Measurements from ENCODE around the gene SAMD9L. TPM values are rescaled to one million over a fixed set of nuclear protein-coding genes. Genes with fewer than 3 reads are reported as not detected.

The SAMD9L gene
- polyA plus RNA-seq, 1 donor (not counting 4 experiments of a cell fraction or from before 2014, with no cell fraction given) = 6.5 TPM

DNA sequence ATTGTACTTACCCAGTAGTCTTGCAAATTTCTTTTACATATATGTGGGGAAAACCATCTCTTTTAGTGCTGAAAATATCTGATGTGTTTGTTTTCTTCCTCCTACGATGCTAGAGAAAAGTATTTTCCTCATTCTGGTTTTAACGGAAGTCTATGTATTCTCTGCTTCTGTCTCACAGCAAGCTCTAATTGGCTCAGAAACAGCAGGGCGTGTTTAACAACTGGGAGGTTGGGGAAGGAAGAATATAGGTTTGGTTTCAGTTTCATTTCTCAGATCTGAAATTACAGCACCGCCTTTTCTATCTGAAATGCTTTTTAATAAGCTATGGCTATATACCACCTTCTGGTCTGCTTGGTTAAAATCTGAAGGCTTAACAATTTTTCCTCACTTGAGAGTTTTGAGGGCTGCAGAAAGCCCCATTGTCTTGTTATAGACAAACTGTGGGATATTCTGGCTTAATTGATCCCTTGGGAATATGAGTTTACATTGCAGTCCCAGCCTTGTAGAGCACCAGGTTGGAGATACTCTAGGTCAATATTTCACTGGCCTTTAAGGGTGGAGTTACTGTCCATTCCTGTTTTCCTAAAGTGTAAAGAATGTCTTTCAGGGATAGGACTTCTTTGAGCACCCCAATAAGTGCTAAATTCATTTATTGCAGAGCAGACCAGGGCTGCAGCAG, 30.2 kb downstream of the SAMD9L start, which contains the start of gene SAMD9:
SAMD9 (minus strand) TSS at position 128 of the 679 bp plus-strand sequence. CDS start 11,882 bp downstream, outside the sequence.
- no peaks in the 10 kb centered on the region for H3K9me3 ChIP-seq (ENCODE audit: control insufficient read depth, low read depth, low read length)
- peaks cover 18% of the 10 kb centered on the region for H3K79me2 ChIP-seq (ENCODE audit: control insufficient read depth, insufficient read depth, low read length)
- peak within 1 kb of the TSS; percentile 42 to 73 (median 71) for H3K4me3 ChIP-seq (ENCODE audit: control insufficient read depth in 2 of 3, extremely low read depth in 1 of 3, insufficient read depth in 2 of 3, low read depth in 1 of 3, low read length in 3 of 3)
- DNase-seq (ENCODE audit: low read depth, low spot score) (no peak), FAIRE-seq (peak; percentile 80)
- H3K27ac ChIP-seq (ENCODE audit: control insufficient read depth, insufficient read depth, low read length) = peak within 1 kb of the TSS; percentile 94
- peak within 1 kb of the TSS; percentile 64 for H3K9ac ChIP-seq (ENCODE audit: control insufficient read depth, extremely low read depth, insufficient read depth, low read length)
- no peaks in the 10 kb centered on the region for H4K20me1 ChIP-seq (ENCODE audit: control insufficient read depth, extremely low read depth, insufficient read depth, low read length)
- dilution Hi-C loops (cut with MboI; ENCODE audit: extremely low pct_ligation_motif_present, low sequenced_read_pairs) = no loop called here
- H3K27me3 ChIP-seq (ENCODE audit: control insufficient read depth, extremely low read depth, insufficient read depth, low read length) = no peaks in the 10 kb centered on the region
- H3K36me3 ChIP-seq (ENCODE audit: control insufficient read depth in 2 of 2, extremely low read depth in 1 of 2, insufficient read depth in 2 of 2, low read length in 2 of 2) = no peaks in the 10 kb centered on the region
- peak within 1 kb of the TSS; percentile 83 for H3K4me2 ChIP-seq (ENCODE audit: control insufficient read depth, extremely low read depth, insufficient read depth, low read depth, low read length)
- TF ChIP-seq EZH2 (IDR thresholded peaks at IDR 0.05; ENCODE audit: low read length) = no peak
- TF ChIP-seq, protein P1, sequence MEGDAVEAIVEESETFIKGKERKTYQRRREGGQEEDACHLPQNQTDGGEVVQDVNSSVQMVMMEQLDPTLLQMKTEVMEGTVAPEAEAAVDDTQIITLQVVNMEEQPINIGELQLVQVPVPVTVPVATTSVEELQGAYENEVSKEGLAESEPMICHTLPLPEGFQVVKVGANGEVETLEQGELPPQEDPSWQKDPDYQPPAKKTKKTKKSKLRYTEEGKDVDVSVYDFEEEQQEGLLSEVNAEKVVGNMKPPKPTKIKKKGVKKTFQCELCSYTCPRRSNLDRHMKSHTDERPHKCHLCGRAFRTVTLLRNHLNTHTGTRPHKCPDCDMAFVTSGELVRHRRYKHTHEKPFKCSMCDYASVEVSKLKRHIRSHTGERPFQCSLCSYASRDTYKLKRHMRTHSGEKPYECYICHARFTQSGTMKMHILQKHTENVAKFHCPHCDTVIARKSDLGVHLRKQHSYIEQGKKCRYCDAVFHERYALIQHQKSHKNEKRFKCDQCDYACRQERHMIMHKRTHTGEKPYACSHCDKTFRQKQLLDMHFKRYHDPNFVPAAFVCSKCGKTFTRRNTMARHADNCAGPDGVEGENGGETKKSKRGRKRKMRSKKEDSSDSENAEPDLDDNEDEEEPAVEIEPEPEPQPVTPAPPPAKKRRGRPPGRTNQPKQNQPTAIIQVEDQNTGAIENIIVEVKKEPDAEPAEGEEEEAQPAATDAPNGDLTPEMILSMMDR (optimal IDR thresholded peaks at IDR 0.05 in 1 of 3, IDR thresholded peaks at IDR 0.05 in 1 of 3, conservative IDR thresholded peaks at IDR 0.05 in 1 of 3; ENCODE audit: extremely low read depth in 1 of 3, insufficient read depth in 2 of 3, low read length in 3 of 3) = no peak
- H3K9me1 ChIP-seq (ENCODE audit: control insufficient read depth, extremely low read depth, insufficient read depth, low read length) = no peaks in the 10 kb centered on the region
- peaks cover 37% of the 10 kb centered on the region for H3K4me1 ChIP-seq (ENCODE audit: control insufficient read depth, extremely low read depth, insufficient read depth, low read length)
- H2AFZ ChIP-seq (ENCODE audit: control insufficient read depth, low read length) = peak within 1 kb of the TSS; percentile 83

DNA sequence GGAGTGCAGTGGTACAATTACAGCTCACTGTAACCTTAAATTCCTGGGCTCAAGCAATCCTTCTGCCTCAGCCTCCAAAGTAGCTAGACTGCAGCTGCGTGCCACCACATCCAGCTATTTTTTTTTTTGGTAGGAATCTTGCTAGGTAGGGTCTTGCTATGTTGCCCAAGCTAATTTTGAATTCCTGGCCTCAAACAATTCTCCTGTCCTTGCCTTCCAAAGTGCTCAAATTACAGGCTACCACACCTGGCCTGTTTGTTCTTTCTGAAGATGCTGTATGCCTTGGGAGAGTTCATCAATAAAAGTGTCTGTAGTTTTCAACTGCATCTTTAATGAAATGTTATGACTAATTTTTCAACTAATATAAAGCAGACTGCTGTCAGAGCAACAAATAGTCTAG, 30.9 kb downstream of the SAMD9L start:
- Histone ChIP-seq H3K9me3 (ENCODE audit: control insufficient read depth, low read depth, low read length) (no peaks in the 10 kb centered on the region), H3K79me2 (ENCODE audit: control insufficient read depth, insufficient read depth, low read length) (peaks cover 18% of the 10 kb centered on the region), H3K27me3 (ENCODE audit: control insufficient read depth, extremely low read depth, insufficient read depth, low read length) (no peaks in the 10 kb centered on the region), H3K27ac (ENCODE audit: control insufficient read depth, insufficient read depth, low read length) (peak overlapping the region; percentile 94), H2AFZ (ENCODE audit: control insufficient read depth, low read length) (no peak overlapping the region), H3K4me1 (ENCODE audit: control insufficient read depth, extremely low read depth, insufficient read depth, low read length) (peaks cover 37% of the 10 kb centered on the region), H3K9ac (ENCODE audit: control insufficient read depth, extremely low read depth, insufficient read depth, low read length) (peak overlapping the region; percentile 64), H3K4me3 (ENCODE audit: control insufficient read depth in 2 of 3, extremely low read depth in 1 of 3, insufficient read depth in 2 of 3, low read depth in 1 of 3, low read length in 3 of 3) (peak overlapping the region; percentile 42 to 73 (median 71)), H3K36me3 (ENCODE audit: control insufficient read depth in 2 of 2, extremely low read depth in 1 of 2, insufficient read depth in 2 of 2, low read length in 2 of 2) (no peaks in the 10 kb centered on the region), H3K4me2 (ENCODE audit: control insufficient read depth, extremely low read depth, insufficient read depth, low read depth, low read length) (peak overlapping the region; percentile 83), H3K9me1 (ENCODE audit: control insufficient read depth, extremely low read depth, insufficient read depth, low read length) (no peaks in the 10 kb centered on the region), H4K20me1 (ENCODE audit: control insufficient read depth, extremely low read depth, insufficient read depth, low read length) (no peaks in the 10 kb centered on the region)
- TF ChIP-seq EZH2 (IDR thresholded peaks at IDR 0.05; ENCODE audit: low read length) = no peak
- FAIRE-seq (no peak), DNase-seq (ENCODE audit: low read depth, low spot score) (no peak)
- dilution Hi-C loops (cut with MboI; ENCODE audit: extremely low pct_ligation_motif_present, low sequenced_read_pairs) = no loop called here
